AG10803 (cell line): Measurements from ENCODE around the gene ADRB2.

Experiments
- DNase-seq: peaks from one replicate; pipeline ENCODE4 v3.0.0; 2010; ENCODE audit warnings: low read depth
- H3K4me3 ChIP-seq: 2 replicates; pipeline ENCODE4 v1.5.1; 2011; ENCODE audit warnings: mild to moderate bottlenecking, low read length, control low read depth
- TF ChIP-seq, protein P1 (sequence below): conservative IDR thresholded peaks from 2 replicates; pipeline ENCODE4 v1.5.1; 2011; ENCODE audit warnings: mild to moderate bottlenecking, low read length, control low read depth, inconsistent platforms

ADRB2 gene

DNA sequence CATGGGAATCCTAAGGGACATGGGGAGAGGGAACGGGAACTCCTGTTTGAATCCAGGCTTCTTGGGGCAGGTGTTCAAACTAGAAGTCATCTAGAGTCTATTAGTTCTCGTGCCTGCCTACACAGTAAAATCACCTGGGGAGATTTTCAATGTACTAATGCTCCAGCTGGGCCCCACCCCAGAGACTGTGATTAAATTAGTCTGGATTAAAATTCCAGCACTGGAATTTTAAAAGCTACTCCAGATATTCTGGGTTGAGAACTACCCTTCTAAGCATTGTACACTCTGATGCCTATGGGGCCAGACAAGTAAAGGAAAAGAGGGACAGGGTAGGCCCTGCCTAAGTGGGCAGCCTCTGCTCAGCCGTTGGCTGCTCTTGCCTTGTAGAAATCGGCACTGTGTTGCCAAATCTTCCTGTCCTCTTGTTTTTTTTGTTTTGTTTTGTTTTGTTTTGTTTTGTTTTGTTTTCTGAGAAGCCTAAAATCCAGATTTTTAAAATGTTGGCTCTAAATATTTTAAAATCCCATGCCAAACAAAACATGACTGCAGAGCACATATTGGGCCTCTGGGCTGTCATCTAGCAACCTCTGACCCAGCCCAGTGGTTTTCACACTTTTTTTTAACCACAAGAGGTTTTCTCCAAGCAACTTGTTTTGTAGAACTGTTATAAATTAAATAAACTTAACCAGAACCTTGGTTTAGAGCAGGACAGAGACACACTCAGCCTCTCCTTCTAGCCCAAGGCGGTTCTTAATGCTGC lies 29.0 kb downstream of the ADRB2 start:
- TF ChIP-seq, protein P1, sequence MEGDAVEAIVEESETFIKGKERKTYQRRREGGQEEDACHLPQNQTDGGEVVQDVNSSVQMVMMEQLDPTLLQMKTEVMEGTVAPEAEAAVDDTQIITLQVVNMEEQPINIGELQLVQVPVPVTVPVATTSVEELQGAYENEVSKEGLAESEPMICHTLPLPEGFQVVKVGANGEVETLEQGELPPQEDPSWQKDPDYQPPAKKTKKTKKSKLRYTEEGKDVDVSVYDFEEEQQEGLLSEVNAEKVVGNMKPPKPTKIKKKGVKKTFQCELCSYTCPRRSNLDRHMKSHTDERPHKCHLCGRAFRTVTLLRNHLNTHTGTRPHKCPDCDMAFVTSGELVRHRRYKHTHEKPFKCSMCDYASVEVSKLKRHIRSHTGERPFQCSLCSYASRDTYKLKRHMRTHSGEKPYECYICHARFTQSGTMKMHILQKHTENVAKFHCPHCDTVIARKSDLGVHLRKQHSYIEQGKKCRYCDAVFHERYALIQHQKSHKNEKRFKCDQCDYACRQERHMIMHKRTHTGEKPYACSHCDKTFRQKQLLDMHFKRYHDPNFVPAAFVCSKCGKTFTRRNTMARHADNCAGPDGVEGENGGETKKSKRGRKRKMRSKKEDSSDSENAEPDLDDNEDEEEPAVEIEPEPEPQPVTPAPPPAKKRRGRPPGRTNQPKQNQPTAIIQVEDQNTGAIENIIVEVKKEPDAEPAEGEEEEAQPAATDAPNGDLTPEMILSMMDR: no peak
- H3K4me3 ChIP-seq: no peak overlapping the region
- DNase-seq: peak; percentile 25

DNA sequence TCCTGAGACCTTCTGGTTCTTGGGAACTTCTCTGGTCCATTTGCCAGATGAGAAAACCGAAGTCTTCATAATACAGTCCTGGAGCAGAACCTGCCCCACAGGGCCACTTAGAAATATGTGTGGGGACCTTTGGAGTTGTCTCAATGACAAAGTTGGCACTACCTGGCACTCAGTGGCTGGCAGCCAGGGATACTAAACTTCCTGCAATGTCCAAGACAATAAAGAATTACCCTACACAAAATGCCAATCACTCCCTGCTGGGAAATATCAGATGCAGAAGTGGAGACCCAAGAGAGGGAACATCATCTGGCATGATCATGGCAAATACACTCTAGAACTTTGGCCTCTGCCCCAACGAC lies 29.6 kb downstream of the ADRB2 start:
- H3K4me3 ChIP-seq: no peak overlapping the region
- no peak for DNase-seq
- TF ChIP-seq, protein P1: no peak

DNA sequence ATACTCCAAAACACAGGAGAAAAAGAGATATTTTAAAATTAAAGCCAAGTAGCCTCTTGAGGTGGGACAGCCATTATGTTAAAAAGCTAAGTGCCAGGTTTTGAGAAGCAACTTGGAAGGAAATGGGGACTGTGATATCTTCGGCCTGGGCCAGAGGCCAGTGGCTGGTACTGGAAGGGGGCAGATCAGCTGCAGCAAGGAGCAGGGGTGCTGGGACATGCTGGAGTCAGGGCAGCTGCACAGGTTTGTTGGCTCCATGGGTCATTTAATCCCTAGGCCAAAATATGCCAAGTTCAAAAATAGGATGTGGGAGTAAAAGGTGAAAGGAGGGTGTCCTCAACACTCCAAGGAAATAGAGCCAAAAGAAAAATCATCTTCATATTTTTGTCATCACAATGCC lies 30.0 kb downstream of the ADRB2 start:
- H3K4me3 ChIP-seq: no peak overlapping the region
- TF ChIP-seq, protein P1: no peak
- DNase-seq: no peak

DNA sequence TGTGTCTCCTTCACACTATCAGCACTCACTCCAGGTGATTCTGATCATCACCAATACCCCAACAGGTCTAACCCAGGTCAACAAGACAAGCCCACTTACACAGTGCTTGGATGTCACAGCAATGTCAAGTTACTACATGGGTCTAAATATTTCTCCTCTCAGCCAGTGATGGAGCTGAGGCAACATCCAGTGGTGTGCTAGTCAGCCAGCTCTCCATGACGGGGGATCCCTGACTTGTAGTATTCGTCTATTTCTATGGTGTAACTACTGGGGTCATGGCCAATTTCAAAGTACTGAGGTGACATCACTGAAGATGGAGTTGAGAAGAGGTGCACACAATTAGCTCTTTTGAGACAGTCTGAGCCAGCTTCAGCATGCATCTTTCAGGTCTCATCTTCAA lies 31.1 kb downstream of the ADRB2 start:
- DNase-seq: no peak
- no peak overlapping the region for H3K4me3 ChIP-seq
- TF ChIP-seq, protein P1: no peak

DNA sequence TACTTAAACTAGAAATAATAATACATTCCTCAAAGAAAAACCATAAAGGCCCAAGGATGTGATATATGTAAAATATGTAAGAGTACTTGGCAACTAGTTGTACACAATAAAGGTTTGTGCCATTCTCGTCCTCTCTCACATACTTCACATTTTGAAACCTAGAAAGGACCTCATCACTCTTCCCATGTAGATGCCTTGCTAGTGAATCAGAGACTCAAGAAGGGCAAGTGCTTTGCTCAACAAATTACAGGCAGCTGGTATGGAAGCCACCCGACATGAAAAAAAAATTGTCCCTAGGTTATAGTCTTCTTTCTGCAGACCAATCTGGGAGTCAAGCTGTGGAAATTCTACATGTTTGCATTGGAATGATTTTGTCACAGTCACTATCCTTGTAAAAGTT lies 31.7 kb downstream of the ADRB2 start:
- TF ChIP-seq, protein P1: no peak
- no peak overlapping the region for H3K4me3 ChIP-seq
- DNase-seq: peak; percentile 64

DNA sequence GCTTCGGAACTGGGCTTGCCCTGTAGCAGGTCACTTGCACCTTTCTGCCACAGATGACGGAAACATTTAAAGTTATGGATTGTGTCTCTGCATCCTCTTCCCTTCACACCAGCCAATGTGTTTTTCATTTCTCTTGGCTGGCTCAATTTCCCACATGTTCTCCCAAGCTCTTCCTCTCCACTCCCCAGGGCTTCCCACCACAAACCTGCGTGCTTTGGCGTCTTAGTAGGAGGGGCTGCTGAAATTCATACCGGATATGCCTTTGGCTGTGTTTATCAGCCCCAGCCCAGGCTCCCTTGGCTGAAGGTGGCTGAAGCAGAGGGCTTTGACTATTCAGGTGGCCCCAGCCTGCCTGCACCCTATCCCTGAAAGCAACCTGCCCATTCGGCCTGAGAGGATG lies 32.1 kb downstream of the ADRB2 start:
- peak; percentile 76 for DNase-seq
- H3K4me3 ChIP-seq: no peak overlapping the region

DNA sequence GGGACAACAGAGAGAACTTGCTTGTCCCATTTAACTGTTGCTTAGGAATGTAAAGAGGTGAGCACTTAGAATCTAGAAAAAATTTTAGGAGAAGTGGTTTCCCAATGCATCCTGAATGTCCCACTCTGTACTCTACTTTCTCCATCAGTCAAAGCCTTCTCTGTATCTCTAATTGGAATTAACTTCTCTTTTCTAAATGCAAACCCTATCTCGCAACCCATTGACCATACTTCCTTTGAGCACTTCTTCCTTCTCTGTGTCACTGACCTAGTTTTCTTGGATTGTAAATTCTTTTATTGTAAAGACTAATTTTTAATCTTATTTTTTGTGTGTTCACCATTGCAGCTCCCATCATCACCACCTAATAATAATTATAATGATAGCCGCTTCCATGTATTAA lies 33.3 kb downstream of the ADRB2 start:
- TF ChIP-seq, protein P1: no peak
- no peak overlapping the region for H3K4me3 ChIP-seq
- DNase-seq: no peak

More for the DNA sequence above, 32.1 kb downstream of the ADRB2 start:
- TF ChIP-seq, protein P1: no peak
